MG63 (cell line): ENCODE data around the gene ZDHHC14. TPM values are rescaled to one million over a fixed set of nuclear protein-coding genes. Genes with fewer than 3 reads are reported as not detected.
"Not testable (repeated sequence)": the region's sequence is repeated elsewhere in the genome, so short reads cannot be mapped to it uniquely, and the experiment has no call there.

Experiments
- DNase-seq: peaks from one replicate; pipeline ENCODE4 v3.0.0-alpha.2; 2020
- H3K27me3 ChIP-seq: fragments of 250-450 bp; sonication (Bioruptor Pico); 2 replicates; pipeline ENCODE4 v1.5.1; 2020; ENCODE audit warnings: mild to moderate bottlenecking, moderate library complexity
- H3K36me3 ChIP-seq: fragments of 250-450 bp; sonication (Bioruptor Pico); 2 replicates; pipeline ENCODE4 v1.5.1; 2020; ENCODE audit warnings: mild to moderate bottlenecking, moderate library complexity
- H3K4me3 ChIP-seq: fragments of 250-450 bp; sonication (Bioruptor Pico); 2 replicates; pipeline ENCODE4 v1.5.1; 2020; ENCODE audit warnings: mild to moderate bottlenecking, moderate library complexity
- H3K9me3 ChIP-seq: fragments of 250-450 bp; sonication (Bioruptor Pico); 2 replicates; pipeline ENCODE4 v1.5.1; 2020; ENCODE audit warnings: mild to moderate bottlenecking, moderate library complexity
- total RNA-seq: library from RNA; depleted of rRNA; stranded (reverse); fragments of >200 nt; shearing (Covaris generic); gene quantifications from 2 replicates; pipeline ENCODE4 v1.2.3, GENCODE V29; 2014; ENCODE audit warnings: low replicate concordance

Gene ZDHHC14
- total RNA-seq, 1 experiment from 2014 or later, result 4.4 TPM

DNA sequence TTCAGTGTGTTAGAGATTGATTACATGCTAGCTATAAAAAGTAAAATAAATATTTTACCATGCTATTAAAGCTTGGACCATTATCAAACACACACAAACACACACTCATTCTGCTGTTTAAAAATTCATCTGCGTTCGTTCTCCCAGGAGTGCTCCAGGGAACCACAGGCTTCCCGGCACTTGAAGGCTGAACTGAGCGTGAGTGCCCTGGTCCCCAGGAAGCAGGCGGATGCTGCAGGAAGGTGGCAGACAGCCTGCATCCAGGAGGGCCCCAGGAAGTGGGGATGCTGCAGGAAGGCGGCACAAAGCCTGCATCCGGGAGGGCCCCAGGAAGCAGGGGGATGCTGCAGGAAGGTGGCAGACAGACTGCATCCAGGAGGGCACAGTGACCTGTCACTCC is 294.8 kb downstream of the ZDHHC14 start:
- no peaks in the 10 kb centered on the region for H3K9me3 ChIP-seq
- no peak for DNase-seq
- no peak overlapping the region for H3K4me3 ChIP-seq
- H3K27me3 ChIP-seq, result no peaks in the 10 kb centered on the region; the same call in 1 of the 2 replicates
- H3K36me3 ChIP-seq, result no peaks in the 10 kb centered on the region

DNA sequence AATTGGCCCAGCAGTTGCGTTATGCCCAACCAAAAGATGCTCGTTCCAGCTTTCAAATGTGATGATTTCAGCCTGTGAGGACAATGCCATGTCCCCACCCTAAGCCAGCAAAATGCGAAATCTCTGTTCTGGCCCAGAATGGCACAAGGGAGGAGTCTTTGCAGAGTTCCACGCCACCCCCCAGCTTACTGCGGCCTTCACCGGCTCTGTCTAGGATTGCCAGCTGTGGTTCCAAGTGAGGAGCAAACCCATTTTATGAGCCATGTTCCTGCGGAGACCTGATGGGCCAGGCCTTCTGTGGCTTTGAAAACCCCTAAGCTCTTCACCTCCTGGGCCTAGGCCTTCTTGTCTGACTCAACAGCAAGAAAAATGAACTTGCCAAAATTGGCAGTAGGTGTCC is 295.3 kb downstream of the ZDHHC14 start:
- H3K27me3 ChIP-seq, result no peaks in the 10 kb centered on the region; the same call in 1 of the 2 replicates
- no peaks in the 10 kb centered on the region for H3K36me3 ChIP-seq
- DNase-seq, result no peak
- no peak overlapping the region for H3K4me3 ChIP-seq
- H3K9me3 ChIP-seq, result no peaks in the 10 kb centered on the region

GRCh38 chr6:157677235-157677634 is 296.2 kb downstream of the ZDHHC14 start:
- no peak for DNase-seq
- no peaks in the 10 kb centered on the region for H3K36me3 ChIP-seq
- H3K4me3 ChIP-seq, result no peak overlapping the region
- no peaks in the 10 kb centered on the region for H3K9me3 ChIP-seq
- no peaks in the 10 kb centered on the region; the same call in 1 of the 2 replicates for H3K27me3 ChIP-seq

DNA sequence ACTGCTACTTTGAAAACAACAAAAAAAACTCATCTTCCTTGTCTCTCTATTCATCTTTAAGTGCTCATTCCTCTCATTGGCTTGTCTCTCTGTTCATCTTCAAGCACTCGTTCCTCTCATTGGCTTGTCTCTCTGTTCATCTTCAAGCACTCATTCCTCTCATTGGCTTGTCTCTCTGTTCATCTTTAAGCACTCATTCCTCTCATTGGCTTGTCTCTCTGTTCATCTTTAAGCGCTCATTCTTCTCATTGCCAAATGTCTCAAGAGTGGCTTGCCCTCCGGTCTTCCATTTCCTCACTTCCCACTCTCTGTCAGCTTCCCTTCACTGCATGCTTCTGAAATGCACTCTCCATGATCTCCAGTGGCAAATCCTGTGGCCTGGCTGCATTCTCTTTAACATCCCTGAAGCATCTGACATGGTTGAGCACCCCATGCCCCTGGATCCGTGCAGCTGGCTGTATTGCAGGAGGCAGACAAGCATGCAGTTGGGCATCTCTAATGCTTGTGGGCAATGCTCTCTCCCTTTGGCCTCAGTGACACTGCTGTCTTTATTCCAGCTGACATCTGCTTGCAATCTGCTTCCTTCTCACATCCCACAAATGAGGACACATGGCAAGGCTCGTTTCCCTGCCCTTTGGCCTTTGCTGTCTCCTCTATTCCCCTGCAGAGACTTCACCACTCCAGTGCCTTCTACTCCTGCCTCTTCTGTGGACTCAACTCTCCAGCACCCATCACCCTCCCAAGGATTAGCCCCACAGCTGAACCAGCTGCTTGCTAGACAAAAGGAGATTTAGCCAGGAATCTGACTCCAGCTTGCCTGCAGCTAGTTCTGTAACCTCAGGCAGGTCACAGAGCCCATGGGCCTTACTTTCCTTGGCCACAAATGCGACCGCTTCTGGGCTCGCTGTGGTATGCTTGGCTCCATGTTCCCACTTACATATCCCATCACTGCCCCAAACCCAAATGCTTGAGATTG is 298.9 kb downstream of the ZDHHC14 start:
- Histone ChIP-seq H3K27me3 (no peaks in the 10 kb centered on the region; the same call in 1 of the 2 replicates), H3K4me3 (no peak overlapping the region), H3K9me3 (no peaks in the 10 kb centered on the region), H3K36me3 (no peaks in the 10 kb centered on the region)
- DNase-seq, result no peak

- Histone ChIP-seq H3K9me3 (no peaks in the 10 kb centered on the region), H3K4me3 (no peak overlapping the region), H3K36me3 (no peaks in the 10 kb centered on the region), H3K27me3 (no peaks in the 10 kb centered on the region; the same call in 1 of the 2 replicates)
- no peak for DNase-seq
Observed at GRCh38 chr6:157681041-157681650, 300.2 kb downstream of the ZDHHC14 start.

GRCh38 chr6:157682856-157683481 is 302.0 kb downstream of the ZDHHC14 start:
- no peak for DNase-seq
- Histone ChIP-seq H3K9me3 (no peaks in the 10 kb centered on the region), H3K4me3 (no peak overlapping the region)

GRCh38 chr6:157683707-157684106 is 302.7 kb downstream of the ZDHHC14 start:
- Histone ChIP-seq H3K27me3 (no peaks in the 10 kb centered on the region; the same call in 1 of the 2 replicates), H3K9me3 (no peaks in the 10 kb centered on the region), H3K4me3 (no peak overlapping the region), H3K36me3 (no peaks in the 10 kb centered on the region)
- no peak for DNase-seq

More at GRCh38 chr6:157682856-157683481, 302.0 kb downstream of the ZDHHC14 start:
- no peaks in the 10 kb centered on the region; the same call in 1 of the 2 replicates for H3K27me3 ChIP-seq
- H3K36me3 ChIP-seq, result no peaks in the 10 kb centered on the region

GRCh38 chr6:157684620-157685299 is 303.8 kb downstream of the ZDHHC14 start:
- Histone ChIP-seq H3K36me3 (no peaks in the 10 kb centered on the region), H3K27me3 (no peaks in the 10 kb centered on the region)
- no peak for DNase-seq

DNA sequence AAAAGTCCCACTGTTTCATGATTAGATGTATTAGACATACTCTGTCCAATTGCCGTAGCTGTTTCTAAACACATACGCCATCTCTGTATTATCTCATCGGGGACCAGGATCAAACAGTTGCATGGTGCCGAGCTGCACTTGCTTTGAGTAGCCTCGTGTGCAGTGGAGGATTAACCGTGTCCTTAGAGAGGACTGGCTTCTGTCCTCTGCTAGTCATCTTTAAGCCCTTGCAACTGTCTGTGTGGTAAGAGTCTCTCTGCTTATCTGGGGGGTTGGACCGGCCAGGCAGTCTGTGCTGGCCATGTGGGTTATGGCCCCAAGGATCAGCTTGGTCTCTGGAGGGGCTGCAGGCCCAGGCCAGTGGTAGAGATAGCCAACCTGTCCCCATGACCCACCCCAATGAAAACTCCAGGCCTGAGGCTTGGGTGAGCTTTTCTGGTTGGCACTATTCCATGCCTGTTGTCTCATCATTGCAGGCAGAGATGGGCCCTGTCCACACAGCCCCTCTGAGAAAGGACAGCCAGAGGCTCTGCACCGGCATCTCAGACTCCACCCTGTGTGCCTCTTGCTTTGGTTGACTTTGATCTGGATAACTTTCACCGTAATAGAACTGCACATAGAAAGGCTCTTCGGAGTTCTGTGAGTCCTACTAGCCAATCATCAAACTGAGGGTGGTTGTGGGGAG is 304.7 kb downstream of the ZDHHC14 start:
- Histone ChIP-seq H3K4me3 (no peak overlapping the region), H3K27me3 (no peaks in the 10 kb centered on the region)

More at GRCh38 chr6:157684620-157685299, 303.8 kb downstream of the ZDHHC14 start:
- H3K4me3 ChIP-seq, result no peak overlapping the region
- H3K9me3 ChIP-seq, result no peaks in the 10 kb centered on the region

DNA sequence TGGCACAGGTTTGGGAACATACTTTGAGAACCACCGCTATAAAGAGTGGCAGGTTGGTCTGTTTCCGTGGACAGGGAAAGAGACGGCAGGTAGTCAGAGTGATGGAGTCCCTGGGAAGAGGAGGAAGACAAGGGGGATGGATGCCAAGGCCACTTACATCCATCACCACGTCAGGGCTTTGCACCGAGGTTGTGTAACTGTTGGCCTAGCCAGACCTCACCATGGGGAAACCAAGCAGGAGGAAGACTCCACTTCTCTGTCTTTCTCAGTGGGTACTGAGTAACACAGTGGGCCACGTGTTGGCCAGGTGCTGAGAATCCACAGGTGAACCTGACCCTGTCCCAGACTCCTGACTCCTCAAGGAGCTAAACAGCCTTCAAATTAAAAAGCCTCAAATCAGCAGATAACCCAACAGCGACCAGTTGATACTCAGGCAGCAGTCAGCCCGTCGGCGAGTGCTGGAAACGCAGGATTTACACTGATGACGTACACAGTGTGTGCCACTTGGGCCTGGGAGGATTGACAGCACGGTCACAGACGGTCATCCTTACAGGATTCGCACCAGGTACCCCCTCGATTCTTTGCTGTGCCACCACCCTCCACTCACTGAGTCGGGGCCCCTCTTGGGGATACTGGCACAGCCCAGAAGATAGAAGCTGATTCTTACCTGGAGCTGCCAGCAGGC is 307.4 kb downstream of the ZDHHC14 start:
- Histone ChIP-seq H3K27me3 (no peaks in the 10 kb centered on the region), H3K36me3 (no peaks in the 10 kb centered on the region), H3K4me3 (no peak overlapping the region), H3K9me3 (no peaks in the 10 kb centered on the region)
- no peak for DNase-seq

More for the DNA sequence above, 304.7 kb downstream of the ZDHHC14 start:
- Histone ChIP-seq H3K36me3 (no peaks in the 10 kb centered on the region), H3K9me3 (no peaks in the 10 kb centered on the region)
- no peak for DNase-seq

DNA sequence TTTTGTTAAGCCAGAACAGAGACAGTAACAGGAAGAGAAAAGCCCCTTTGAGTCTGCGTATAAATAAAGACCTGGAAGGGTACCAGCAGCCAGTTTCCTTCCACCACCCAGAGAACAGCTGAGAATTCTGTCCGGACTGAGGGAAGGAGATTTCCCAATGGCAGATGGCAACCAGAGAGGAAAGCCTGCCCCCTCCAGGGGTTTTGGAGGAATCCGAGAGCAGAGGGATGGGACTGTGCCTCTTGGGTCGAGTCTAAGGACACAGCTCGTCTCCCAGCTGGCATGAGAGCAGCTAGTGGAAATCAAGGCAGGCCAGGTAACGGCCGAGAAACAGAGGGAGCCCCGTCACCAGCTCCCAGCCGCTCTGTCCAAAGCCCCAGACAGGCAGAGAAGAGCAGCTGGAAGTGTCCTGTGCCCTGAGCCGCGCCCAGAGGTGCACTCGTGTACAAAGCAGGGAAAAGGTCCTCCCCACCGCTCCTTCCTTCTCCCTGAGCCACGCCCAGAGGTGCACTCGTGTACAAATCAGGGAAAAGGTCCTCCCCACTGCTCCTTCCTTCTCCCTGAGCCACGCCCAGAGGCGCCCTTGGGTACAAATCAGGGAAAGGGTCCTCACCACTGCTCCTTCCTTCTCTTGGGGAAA is 308.1 kb downstream of the ZDHHC14 start:
- no peaks in the 10 kb centered on the region for H3K36me3 ChIP-seq
- H3K4me3 ChIP-seq, result no peak overlapping the region
- no peak for DNase-seq
- H3K9me3 ChIP-seq, result no peaks in the 10 kb centered on the region
- no peaks in the 10 kb centered on the region for H3K27me3 ChIP-seq

- H3K9me3 ChIP-seq, result no peaks in the 10 kb centered on the region
- no peaks in the 10 kb centered on the region for H3K27me3 ChIP-seq
- H3K36me3 ChIP-seq, result no peaks in the 10 kb centered on the region
- DNase-seq, result no peak
- H3K4me3 ChIP-seq, result no peak overlapping the region
Observed at GRCh38 chr6:157689875-157690274, 308.9 kb downstream of the ZDHHC14 start.

- no peak for DNase-seq
- Histone ChIP-seq H3K27me3 (no peaks in the 10 kb centered on the region), H3K36me3 (no peaks in the 10 kb centered on the region), H3K4me3 (no peak overlapping the region), H3K9me3 (no peaks in the 10 kb centered on the region)
Observed at GRCh38 chr6:157690441-157691210, 309.6 kb downstream of the ZDHHC14 start.

GRCh38 chr6:157691621-157692020 is 310.6 kb downstream of the ZDHHC14 start:
- not testable (repeated sequence) for H3K27me3 ChIP-seq, H3K36me3 ChIP-seq, H3K9me3 ChIP-seq, H3K4me3 ChIP-seq, DNase-seq
